K562 (cell line): ENCODE results near the gene KLHL20. TPM values are rescaled to one million over a fixed set of nuclear protein-coding genes. Genes with fewer than 3 reads are reported as not detected.

ENCODE experiments used
- ATAC-seq: fragments of 200-7000 bp; cut with Tn5 transposase; 3 replicates; pipeline ENCODE4 v1.9.1; 2020; ENCODE audit warnings: moderate library complexity
- BruUV-seq: library from RNA; stranded (reverse); fragments of 400-500 nt; replicated peaks from 2 replicates; lab custom pipeline; 2021; lab: Mats Ljungman, UMichigan
- CTCF ChIA-PET: fragments of 300-600 bp; formaldehyde crosslinking; extraction: SDS; loops from one replicate; lab custom pipeline; 2021; ENCODE audit warnings: low intra/inter-chr PET ratio; lab: Yijun Ruan, JAX
- POLR2A ChIA-PET: fragments of 300-600, 350-650 bp; sonication (Branson Sonifier 250); formaldehyde crosslinking; extraction: SDS; loops from one replicate; lab custom pipeline; 2021; ENCODE audit warnings: antibody characterized with exemption, inconsistent platforms; lab: Yijun Ruan, JAX
- DNase-seq, 4 experiments: peaks; one replicate each; pipeline versions ENCODE4 v3.0.0 to v3.0.0-alpha.2; 2011 to 2018; ENCODE audit warnings: low spot score in 3 of 4, mixed read lengths in 3 of 4; ENCODE audit errors: extremely low read depth in 1 of 4
- FAIRE-seq: peaks from 2 replicates; lab custom pipeline; 2011; peaks lifted over from hg19 to GRCh38; lab: Jason Lieb, UNC
- H2AFZ ChIP-seq: 2 replicates; pipeline ENCODE4 v1.6.0; 2011; ENCODE audit warnings: low read depth, low read length, control low read depth, inconsistent platforms
- H3K27ac ChIP-seq: fragments of 200-600 bp; 3 replicates; pipeline ENCODE4 v1.8.0; 2011; ENCODE audit warnings: low read depth, mild to moderate bottlenecking, control low read depth, inconsistent platforms, low read length, moderate library complexity, mixed read lengths; ENCODE audit errors: extremely low read depth
- H3K27me3 ChIP-seq, 2 experiments: fragments of 300-600 bp in 1 of 2; 2 replicates in 1 of 2; 3 replicates in 1 of 2; pipeline versions ENCODE4 v1.6.0 to v1.8.0; 2011; ENCODE audit warnings: inconsistent platforms in 2 of 2, low read length in 2 of 2, mild to moderate bottlenecking in 1 of 2, mixed read lengths in 1 of 2, moderate library complexity in 1 of 2; ENCODE audit not compliant: control insufficient read depth in 2 of 2, insufficient read depth in 2 of 2
- H3K36me3 ChIP-seq: fragments of 300-600 bp; 3 replicates; pipeline ENCODE4 v1.8.0; 2011; ENCODE audit warnings: mild to moderate bottlenecking, low read length, inconsistent platforms; ENCODE audit not compliant: control insufficient read depth, insufficient read depth
- H3K4me1 ChIP-seq, 2 experiments: fragments of 200-600 bp in 1 of 2; replicated peaks in 1 of 2; 2 replicates in 1 of 2; 3 replicates in 1 of 2; pipeline versions ENCODE4 v1.5.1 to v1.8.0; 2011; ENCODE audit warnings: inconsistent platforms in 2 of 2, low read length in 2 of 2, mild to moderate bottlenecking in 1 of 2, mixed read lengths in 1 of 2, moderate library complexity in 1 of 2; ENCODE audit not compliant: control insufficient read depth in 2 of 2, insufficient read depth in 2 of 2
- H3K4me2 ChIP-seq: 2 replicates; pipeline ENCODE4 v1.6.1; 2011; ENCODE audit warnings: low read length, control low read depth, inconsistent platforms, mixed read lengths; ENCODE audit not compliant: insufficient read depth
- H3K4me3 ChIP-seq: fragments of 200-600 bp; sonication (generic), shearing (Covaris generic); 2 replicates; pipeline ENCODE4 v1.5.1; 2016; ENCODE audit warnings: control low read depth, inconsistent platforms
- H3K79me2 ChIP-seq: fragments of 200-600 bp; 3 replicates; pipeline ENCODE4 v1.8.0; 2011; ENCODE audit warnings: low read length, inconsistent platforms; ENCODE audit not compliant: control insufficient read depth, insufficient read depth
- H3K9ac ChIP-seq, 2 experiments: 2 replicates each; pipeline versions ENCODE4 v1.6.0 to v1.6.1; 2011; ENCODE audit warnings: low read depth in 2 of 2, low read length in 2 of 2, control low read depth in 1 of 2, inconsistent platforms in 1 of 2, mild to moderate bottlenecking in 1 of 2, mixed read lengths in 1 of 2; ENCODE audit not compliant: insufficient read depth in 1 of 2
- H3K9me1 ChIP-seq: one replicate; pipeline ENCODE4 v1.6.0; 2011; ENCODE audit warnings: inconsistent platforms, mild to moderate bottlenecking, low read length, moderate library complexity; ENCODE audit not compliant: control insufficient read depth, insufficient read depth
- H3K9me3 ChIP-seq: replicated peaks from 2 replicates; pipeline ENCODE4 v1.5.1; 2011; ENCODE audit warnings: low read depth, low read length, inconsistent platforms; ENCODE audit not compliant: control insufficient read depth, insufficient read depth
- H4K20me1 ChIP-seq: replicated peaks from 2 replicates; pipeline ENCODE4 v1.6.1; 2011; ENCODE audit warnings: low read length, inconsistent platforms, mixed read lengths; ENCODE audit not compliant: control insufficient read depth, insufficient read depth
- HNRNPLL ChIP-seq: fragments of 200-400 bp; formaldehyde crosslinking; IDR thresholded peaks from 2 replicates; pipeline ENCODE4 v1.6.1; 2017; ENCODE audit warnings: low read length, low read depth, mild to moderate bottlenecking; ENCODE audit not compliant: poor library complexity, severe bottlenecking
- MAFF ChIP-seq: IDR thresholded peaks from 2 replicates; pipeline ENCODE4 v1.6.1; 2012; ENCODE audit warnings: low read length, improper control_type of control experiment
- NCOA4 ChIP-seq: fragments of 450-650 bp; IDR thresholded peaks from 2 replicates; pipeline ENCODE4 v1.6.1; 2018; ENCODE audit warnings: mild to moderate bottlenecking; ENCODE audit not compliant: partially characterized antibody
- RBM17 ChIP-seq: fragments of 200-400 bp; formaldehyde crosslinking; IDR thresholded peaks from 2 replicates; pipeline ENCODE4 v1.6.1; 2017; ENCODE audit warnings: low read depth, mild to moderate bottlenecking, low read length, borderline replicate concordance
- SMARCA4 ChIP-seq: fragments of 450-650 bp; IDR thresholded peaks from 2 replicates; pipeline ENCODE4 v1.6.1; 2016
- TCF3 ChIP-seq: sonication (generic); formaldehyde crosslinking; IDR thresholded peaks from 2 replicates; pipeline ENCODE4 v1.4.0; 2020; ENCODE audit warnings: mild to moderate bottlenecking, missing genetic modification reagents
- THRAP3 ChIP-seq: fragments of 450-650 bp; IDR thresholded peaks from 2 replicates; pipeline ENCODE4 v1.6.1; 2016; ENCODE audit warnings: mild to moderate bottlenecking, inconsistent platforms, borderline replicate concordance
- ZBTB1 ChIP-seq: sonication (generic); formaldehyde crosslinking; IDR thresholded peaks from 2 replicates; pipeline ENCODE4 v1.8.1; 2023; ENCODE audit warnings: missing genetic modification reagents, low read depth, mild to moderate bottlenecking, borderline replicate concordance
- ZNF174 ChIP-seq: fragments of 250-450 bp; sonication (Bioruptor Pico); IDR thresholded peaks from 2 replicates; pipeline ENCODE4 v1.4.0; 2020; ENCODE audit warnings: mild to moderate bottlenecking
- ZNF436 ChIP-seq: fragments of 250-450, 450-650 bp; sonication (Bioruptor Pico); formaldehyde crosslinking; IDR thresholded peaks from 2 replicates; pipeline ENCODE4 v1.7.0; 2020; ENCODE audit warnings: mild to moderate bottlenecking
- WGBS: fragments of 100-300 bp; shearing (Covaris generic); methylation state at CpG from one replicate; pipeline ENCODE4 v1.1.6; 2016; ENCODE audit warnings: low coverage, mixed read lengths; ENCODE audit not compliant: insufficient coverage; ENCODE audit errors: missing lambda C conversion rate; 5-methylcytosine and 5-hydroxymethylcytosine counted together
- in situ Hi-C: fragments of 300-500 bp; cut with MboI; formaldehyde crosslinking; loops from 4 replicates; pipeline ENCODE4 v1.15.0; 2018; ENCODE audit warnings: inconsistent platforms, mixed read lengths
- intact Hi-C: fragments of 100-400 bp; cut with micrococcal nuclease; formaldehyde crosslinking; loops from 2 replicates; pipeline ENCODE4 v1.14.2; 2022
- polyA plus RNA-seq, 8 experiments: library from polyadenylated mRNA; depleted of rRNA in 4 of 8; stranded (reverse) in 5 of 8; unstranded in 3 of 8; fragments of >200 nt; fragmentation: Nextera tagmentation in 2 of 8; fragmentation: Illumina TruSeq in 1 of 8; extraction: Ambion mirVana in 2 of 8; extraction: Trizol in 1 of 8; gene quantifications; 2 replicates each; pipeline versions ENCODE4 v1.2.1 to v1.2.3, GENCODE V29; 2011 to 2014; ENCODE audit warnings: inconsistent platforms in 1 of 8, missing spikeins in 1 of 8
- total RNA-seq, 7 experiments: library from RNA; depleted of rRNA in 6 of 7; stranded (reverse); fragments of >200 nt in 6 of 7; fragmentation: Illumina TruSeq in 2 of 7; extraction: Trizol in 2 of 7; gene quantifications; 2 replicates each; pipeline versions ENCODE4 v1.2.1 to v1.2.3, GENCODE V29; 2011 to 2021; ENCODE audit warnings: low replicate concordance in 1 of 7
- TF ChIP-seq, protein P1 (sequence below): sonication (generic); formaldehyde crosslinking; IDR thresholded peaks from 2 replicates; pipeline ENCODE4 v1.9.0; 2022; ENCODE audit warnings: mild to moderate bottlenecking, missing genetic modification reagents
- TF ChIP-seq, protein P2 (sequence below), 2 experiments: fragments of 450-650 bp in 1 of 2; IDR thresholded peaks; 2 replicates each; pipeline ENCODE4 v1.6.1; 2011 to 2017; ENCODE audit warnings: low read depth in 2 of 2, antibody characterized with exemption in 1 of 2, borderline replicate concordance in 1 of 2, low read length in 1 of 2, mild to moderate bottlenecking in 1 of 2, mixed read lengths in 1 of 2; ENCODE audit not compliant: control insufficient read depth in 1 of 2
- TF ChIP-seq, protein P3 (sequence below): fragments of 450-650 bp; IDR thresholded peaks from 2 replicates; pipeline ENCODE4 v1.6.1; 2017; ENCODE audit warnings: antibody characterized with exemption, mild to moderate bottlenecking

The KLHL20 gene
- total and polyA plus RNA-seq, 9 of the 15 experiments (the other 6 are each of a cell fraction or from before 2014, with no cell fraction given), result 8.9 to 23.2 (median 16.8) TPM

DNA sequence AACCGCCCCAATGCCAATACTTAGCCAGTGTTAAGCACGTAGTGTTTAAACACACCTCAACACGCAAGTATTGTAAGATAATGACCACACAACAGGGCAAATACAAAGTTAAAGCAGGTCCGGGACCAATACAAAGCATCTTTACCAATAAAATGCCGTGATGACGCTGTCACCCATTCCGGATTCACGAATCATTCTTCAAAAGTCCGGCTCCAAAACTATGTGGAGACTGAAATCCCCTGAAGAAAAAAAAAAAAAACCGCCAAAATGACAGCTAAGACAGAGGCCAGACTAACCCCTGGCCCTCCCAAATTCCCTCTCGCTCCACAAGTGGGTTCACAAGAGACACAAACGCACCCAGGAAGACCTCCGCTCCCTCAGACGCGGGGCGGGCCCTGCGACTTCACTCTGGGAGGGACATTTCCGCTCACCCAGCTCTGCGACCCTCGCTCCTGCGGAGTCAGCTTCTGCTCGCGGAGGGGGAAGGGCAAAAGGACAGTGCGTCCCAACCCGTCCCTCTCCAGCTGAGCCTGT is 109.1 kb downstream of the KLHL20 start:
- FAIRE-seq (no peak), ATAC-seq (peak; percentile 65), DNase-seq (no peak)
- in situ Hi-C loops, result loop anchor here (10.0 to 25.0 kb wide), 2 partner anchors 389 to 913 kb away; no protein-coding TSS in a partner anchor
- Histone ChIP-seq H4K20me1 (no peaks in the 10 kb centered on the region), H3K4me1 (peaks cover 11 to 14% of the 10 kb centered on the region in 2 experiments; a peak in 4 of 5 replicates), H3K9ac (peak overlapping the region; percentile 89 to 99), H3K9me1 (no peaks in the 10 kb centered on the region), H3K4me3 (peak overlapping the region; percentile 56), H3K36me3 (peaks cover 51% of the 10 kb centered on the region), H3K9me3 (no peaks in the 10 kb centered on the region), H3K4me2 (peak overlapping the region; percentile 85), H2AFZ (peak overlapping the region; percentile 96), H3K27me3 (no peaks in the 10 kb centered on the region), H3K27ac (peak overlapping the region; percentile 91), H3K79me2 (peaks cover 73% of the 10 kb centered on the region)
- ChIA-PET POLR2A (interaction anchor here (0.5 to 3.7 kb wide), 31 partner anchors 9 to 1077 kb away, joined by 3 to 21 read pairs (median 4); partner anchors contain the start of genes GAS5, KLHL20, SLC9C2 and ZBTB37), CTCF (interaction anchor here (0.9 to 2.9 kb wide), 3 partner anchors 393 to 1081 kb away, joined by 3 to 14 read pairs (median 13); no protein-coding TSS in a partner anchor)
- TSS peak; percentile 60 for BruUV-seq
- under 1% methylated on average over 25 of the region's 25 CpGs for WGBS
- intact Hi-C loops, result loop anchor here (1.0 to 10.0 kb wide), 6 partner anchors 44 to 347 kb away; partner anchors contain the start of genes KLHL20, PRDX6 and ZBTB37
- TF ChIP-seq THRAP3, result no peak; the same call in 1 of the 2 replicates
- 0 out of 2 replicates have a peak, but pooled peaks have one; percentile 0 for TF ChIP-seq ZNF436 (CRISPR knock-in tag)
- TF ChIP-seq NCOA4, result no peak
- TF ChIP-seq TCF3, result no peak
- TF ChIP-seq RBM17, result no peak
- no peak for TF ChIP-seq MAFF
- no peak for TF ChIP-seq ZNF174 (CRISPR knock-in tag)
- 0 out of 2 replicates have a peak, but pooled peaks have one; percentile 18 for TF ChIP-seq SMARCA4
- TF ChIP-seq ZBTB1, result no peak
- no peak for TF ChIP-seq HNRNPLL
- TF ChIP-seq, protein P1, sequence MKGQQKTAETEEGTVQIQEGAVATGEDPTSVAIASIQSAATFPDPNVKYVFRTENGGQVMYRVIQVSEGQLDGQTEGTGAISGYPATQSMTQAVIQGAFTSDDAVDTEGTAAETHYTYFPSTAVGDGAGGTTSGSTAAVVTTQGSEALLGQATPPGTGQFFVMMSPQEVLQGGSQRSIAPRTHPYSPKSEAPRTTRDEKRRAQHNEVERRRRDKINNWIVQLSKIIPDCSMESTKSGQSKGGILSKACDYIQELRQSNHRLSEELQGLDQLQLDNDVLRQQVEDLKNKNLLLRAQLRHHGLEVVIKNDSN (CRISPR knock-in tag), result no peak
- TF ChIP-seq, protein P2, sequence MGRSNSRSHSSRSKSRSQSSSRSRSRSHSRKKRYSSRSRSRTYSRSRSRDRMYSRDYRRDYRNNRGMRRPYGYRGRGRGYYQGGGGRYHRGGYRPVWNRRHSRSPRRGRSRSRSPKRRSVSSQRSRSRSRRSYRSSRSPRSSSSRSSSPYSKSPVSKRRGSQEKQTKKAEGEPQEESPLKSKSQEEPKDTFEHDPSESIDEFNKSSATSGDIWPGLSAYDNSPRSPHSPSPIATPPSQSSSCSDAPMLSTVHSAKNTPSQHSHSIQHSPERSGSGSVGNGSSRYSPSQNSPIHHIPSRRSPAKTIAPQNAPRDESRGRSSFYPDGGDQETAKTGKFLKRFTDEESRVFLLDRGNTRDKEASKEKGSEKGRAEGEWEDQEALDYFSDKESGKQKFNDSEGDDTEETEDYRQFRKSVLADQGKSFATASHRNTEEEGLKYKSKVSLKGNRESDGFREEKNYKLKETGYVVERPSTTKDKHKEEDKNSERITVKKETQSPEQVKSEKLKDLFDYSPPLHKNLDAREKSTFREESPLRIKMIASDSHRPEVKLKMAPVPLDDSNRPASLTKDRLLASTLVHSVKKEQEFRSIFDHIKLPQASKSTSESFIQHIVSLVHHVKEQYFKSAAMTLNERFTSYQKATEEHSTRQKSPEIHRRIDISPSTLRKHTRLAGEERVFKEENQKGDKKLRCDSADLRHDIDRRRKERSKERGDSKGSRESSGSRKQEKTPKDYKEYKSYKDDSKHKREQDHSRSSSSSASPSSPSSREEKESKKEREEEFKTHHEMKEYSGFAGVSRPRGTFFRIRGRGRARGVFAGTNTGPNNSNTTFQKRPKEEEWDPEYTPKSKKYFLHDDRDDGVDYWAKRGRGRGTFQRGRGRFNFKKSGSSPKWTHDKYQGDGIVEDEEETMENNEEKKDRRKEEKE (IDR thresholded peaks at IDR 0.05; ENCODE audit: borderline replicate concordance in 1 of 2, control insufficient read depth in 1 of 2, low read depth in 2 of 2, low read length in 1 of 2), result no peak
- TF ChIP-seq, protein P3, sequence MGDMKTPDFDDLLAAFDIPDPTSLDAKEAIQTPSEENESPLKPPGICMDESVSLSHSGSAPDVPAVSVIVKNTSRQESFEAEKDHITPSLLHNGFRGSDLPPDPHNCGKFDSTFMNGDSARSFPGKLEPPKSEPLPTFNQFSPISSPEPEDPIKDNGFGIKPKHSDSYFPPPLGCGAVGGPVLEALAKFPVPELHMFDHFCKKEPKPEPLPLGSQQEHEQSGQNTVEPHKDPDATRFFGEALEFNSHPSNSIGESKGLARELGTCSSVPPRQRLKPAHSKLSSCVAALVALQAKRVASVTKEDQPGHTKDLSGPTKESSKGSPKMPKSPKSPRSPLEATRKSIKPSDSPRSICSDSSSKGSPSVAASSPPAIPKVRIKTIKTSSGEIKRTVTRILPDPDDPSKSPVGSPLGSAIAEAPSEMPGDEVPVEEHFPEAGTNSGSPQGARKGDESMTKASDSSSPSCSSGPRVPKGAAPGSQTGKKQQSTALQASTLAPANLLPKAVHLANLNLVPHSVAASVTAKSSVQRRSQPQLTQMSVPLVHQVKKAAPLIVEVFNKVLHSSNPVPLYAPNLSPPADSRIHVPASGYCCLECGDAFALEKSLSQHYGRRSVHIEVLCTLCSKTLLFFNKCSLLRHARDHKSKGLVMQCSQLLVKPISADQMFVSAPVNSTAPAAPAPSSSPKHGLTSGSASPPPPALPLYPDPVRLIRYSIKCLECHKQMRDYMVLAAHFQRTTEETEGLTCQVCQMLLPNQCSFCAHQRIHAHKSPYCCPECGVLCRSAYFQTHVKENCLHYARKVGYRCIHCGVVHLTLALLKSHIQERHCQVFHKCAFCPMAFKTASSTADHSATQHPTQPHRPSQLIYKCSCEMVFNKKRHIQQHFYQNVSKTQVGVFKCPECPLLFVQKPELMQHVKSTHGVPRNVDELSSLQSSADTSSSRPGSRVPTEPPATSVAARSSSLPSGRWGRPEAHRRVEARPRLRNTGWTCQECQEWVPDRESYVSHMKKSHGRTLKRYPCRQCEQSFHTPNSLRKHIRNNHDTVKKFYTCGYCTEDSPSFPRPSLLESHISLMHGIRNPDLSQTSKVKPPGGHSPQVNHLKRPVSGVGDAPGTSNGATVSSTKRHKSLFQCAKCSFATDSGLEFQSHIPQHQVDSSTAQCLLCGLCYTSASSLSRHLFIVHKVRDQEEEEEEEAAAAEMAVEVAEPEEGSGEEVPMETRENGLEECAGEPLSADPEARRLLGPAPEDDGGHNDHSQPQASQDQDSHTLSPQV, result no peak
